K562 (cell line): ENCODE measurements around the gene P2RY4. TPM values are rescaled to one million over a fixed set of nuclear protein-coding genes. Genes with fewer than 3 reads are reported as not detected.

Experiments used
- ATAC-seq: fragments of 200-7000 bp; cut with Tn5 transposase; 3 replicates; pipeline ENCODE4 v1.9.1; 2020; ENCODE audit warnings: moderate library complexity
- BruUV-seq: library from RNA; stranded (reverse); fragments of 400-500 nt; replicated peaks from 2 replicates; lab custom pipeline; 2021; lab: Mats Ljungman, UMichigan
- CTCF ChIA-PET: fragments of 300-600 bp; formaldehyde crosslinking; extraction: SDS; loops from one replicate; lab custom pipeline; 2021; ENCODE audit warnings: low intra/inter-chr PET ratio; lab: Yijun Ruan, JAX
- POLR2A ChIA-PET: fragments of 300-600, 350-650 bp; sonication (Branson Sonifier 250); formaldehyde crosslinking; extraction: SDS; loops from one replicate; lab custom pipeline; 2021; ENCODE audit warnings: antibody characterized with exemption, inconsistent platforms; lab: Yijun Ruan, JAX
- DNase-seq, 4 experiments: peaks; one replicate each; pipeline versions ENCODE4 v3.0.0 to v3.0.0-alpha.2; 2011 to 2018; ENCODE audit warnings: low spot score in 3 of 4, mixed read lengths in 3 of 4; ENCODE audit errors: extremely low read depth in 1 of 4
- FAIRE-seq: peaks from 2 replicates; lab custom pipeline; 2011; peaks lifted over from hg19 to GRCh38; lab: Jason Lieb, UNC
- H2AFZ ChIP-seq: 2 replicates; pipeline ENCODE4 v1.6.0; 2011; ENCODE audit warnings: low read depth, low read length, control low read depth, inconsistent platforms
- H3K27ac ChIP-seq: fragments of 200-600 bp; 3 replicates; pipeline ENCODE4 v1.8.0; 2011; ENCODE audit warnings: low read depth, mild to moderate bottlenecking, control low read depth, inconsistent platforms, low read length, moderate library complexity, mixed read lengths; ENCODE audit errors: extremely low read depth
- H3K27me3 ChIP-seq, 2 experiments: fragments of 300-600 bp in 1 of 2; 2 replicates in 1 of 2; 3 replicates in 1 of 2; pipeline versions ENCODE4 v1.6.0 to v1.8.0; 2011; ENCODE audit warnings: inconsistent platforms in 2 of 2, low read length in 2 of 2, mild to moderate bottlenecking in 1 of 2, mixed read lengths in 1 of 2, moderate library complexity in 1 of 2; ENCODE audit not compliant: control insufficient read depth in 2 of 2, insufficient read depth in 2 of 2
- H3K36me3 ChIP-seq: fragments of 300-600 bp; 3 replicates; pipeline ENCODE4 v1.8.0; 2011; ENCODE audit warnings: mild to moderate bottlenecking, low read length, inconsistent platforms; ENCODE audit not compliant: control insufficient read depth, insufficient read depth
- H3K4me1 ChIP-seq, 2 experiments: fragments of 200-600 bp in 1 of 2; replicated peaks in 1 of 2; 2 replicates in 1 of 2; 3 replicates in 1 of 2; pipeline versions ENCODE4 v1.5.1 to v1.8.0; 2011; ENCODE audit warnings: inconsistent platforms in 2 of 2, low read length in 2 of 2, mild to moderate bottlenecking in 1 of 2, mixed read lengths in 1 of 2, moderate library complexity in 1 of 2; ENCODE audit not compliant: control insufficient read depth in 2 of 2, insufficient read depth in 2 of 2
- H3K4me2 ChIP-seq: 2 replicates; pipeline ENCODE4 v1.6.1; 2011; ENCODE audit warnings: low read length, control low read depth, inconsistent platforms, mixed read lengths; ENCODE audit not compliant: insufficient read depth
- H3K4me3 ChIP-seq: fragments of 200-600 bp; sonication (generic), shearing (Covaris generic); 2 replicates; pipeline ENCODE4 v1.5.1; 2016; ENCODE audit warnings: control low read depth, inconsistent platforms
- H3K79me2 ChIP-seq: fragments of 200-600 bp; 3 replicates; pipeline ENCODE4 v1.8.0; 2011; ENCODE audit warnings: low read length, inconsistent platforms; ENCODE audit not compliant: control insufficient read depth, insufficient read depth
- H3K9ac ChIP-seq, 2 experiments: 2 replicates each; pipeline versions ENCODE4 v1.6.0 to v1.6.1; 2011; ENCODE audit warnings: low read depth in 2 of 2, low read length in 2 of 2, control low read depth in 1 of 2, inconsistent platforms in 1 of 2, mild to moderate bottlenecking in 1 of 2, mixed read lengths in 1 of 2; ENCODE audit not compliant: insufficient read depth in 1 of 2
- H3K9me1 ChIP-seq: one replicate; pipeline ENCODE4 v1.6.0; 2011; ENCODE audit warnings: inconsistent platforms, mild to moderate bottlenecking, low read length, moderate library complexity; ENCODE audit not compliant: control insufficient read depth, insufficient read depth
- H3K9me3 ChIP-seq: replicated peaks from 2 replicates; pipeline ENCODE4 v1.5.1; 2011; ENCODE audit warnings: low read depth, low read length, inconsistent platforms; ENCODE audit not compliant: control insufficient read depth, insufficient read depth
- H4K20me1 ChIP-seq: replicated peaks from 2 replicates; pipeline ENCODE4 v1.6.1; 2011; ENCODE audit warnings: low read length, inconsistent platforms, mixed read lengths; ENCODE audit not compliant: control insufficient read depth, insufficient read depth
- KAT7 ChIP-seq: sonication (generic); formaldehyde crosslinking; IDR thresholded peaks from 2 replicates; pipeline ENCODE4 v1.8.0; 2022; ENCODE audit warnings: missing genetic modification reagents, mild to moderate bottlenecking, borderline replicate concordance
- MYC ChIP-seq, 2 experiments: fragments of 250-450 bp in 1 of 2; sonication (Bioruptor Pico) in 1 of 2; IDR thresholded peaks; 2 replicates each; pipeline versions ENCODE4 v1.5.1 to v1.6.1; 2012 to 2021; ENCODE audit warnings: low read depth in 2 of 2, borderline replicate concordance in 1 of 2, improper control_type of control experiment in 1 of 2, low read length in 1 of 2, mild to moderate bottlenecking in 1 of 2, moderate library complexity in 1 of 2
- NCOA6 ChIP-seq: fragments of 450-650 bp; IDR thresholded peaks from 2 replicates; pipeline ENCODE4 v1.6.1; 2017; ENCODE audit warnings: mild to moderate bottlenecking
- OTX1 ChIP-seq: fragments of 450-650 bp; formaldehyde crosslinking; IDR thresholded peaks from 2 replicates; pipeline ENCODE4 v1.4.0; 2022; ENCODE audit warnings: mild to moderate bottlenecking
- SETDB1 ChIP-seq: IDR thresholded peaks from one replicate; pipeline ENCODE4 v1.6.1; 2012; ENCODE audit warnings: low read length, control low read depth, inconsistent platforms
- SNIP1 ChIP-seq: fragments of 450-650 bp; IDR thresholded peaks from 2 replicates; pipeline ENCODE4 v1.7.1; 2017; ENCODE audit warnings: low read depth, mild to moderate bottlenecking
- TFAM ChIP-seq: fragments of 250-450 bp; sonication (Bioruptor Pico); conservative IDR thresholded peaks from 2 replicates; pipeline ENCODE4 v1.5.0; 2021; ENCODE audit warnings: mild to moderate bottlenecking, moderate library complexity
- ZFP1 ChIP-seq: fragments of 450-650 bp; formaldehyde crosslinking; IDR thresholded peaks from 2 replicates; pipeline ENCODE4 v1.4.0; 2020; ENCODE audit warnings: mild to moderate bottlenecking, mixed read lengths
- ZNF668 ChIP-seq: fragments of 250-450 bp; sonication (Bioruptor Pico); IDR thresholded peaks from 2 replicates; pipeline ENCODE4 v1.8.0; 2022; ENCODE audit warnings: mild to moderate bottlenecking, inconsistent platforms
- WGBS: fragments of 100-300 bp; shearing (Covaris generic); methylation state at CpG from one replicate; pipeline ENCODE4 v1.1.6; 2016; ENCODE audit warnings: low coverage, mixed read lengths; ENCODE audit not compliant: insufficient coverage; ENCODE audit errors: missing lambda C conversion rate; 5-methylcytosine and 5-hydroxymethylcytosine counted together
- in situ Hi-C: fragments of 300-500 bp; cut with MboI; formaldehyde crosslinking; loops from 4 replicates; pipeline ENCODE4 v1.15.0; 2018; ENCODE audit warnings: inconsistent platforms, mixed read lengths
- intact Hi-C: fragments of 100-400 bp; cut with micrococcal nuclease; formaldehyde crosslinking; loops from 2 replicates; pipeline ENCODE4 v1.14.2; 2022
- polyA plus RNA-seq, 8 experiments: library from polyadenylated mRNA; depleted of rRNA in 4 of 8; stranded (reverse) in 5 of 8; unstranded in 3 of 8; fragments of >200 nt; fragmentation: Nextera tagmentation in 2 of 8; fragmentation: Illumina TruSeq in 1 of 8; extraction: Ambion mirVana in 2 of 8; extraction: Trizol in 1 of 8; gene quantifications; 2 replicates each; pipeline versions ENCODE4 v1.2.1 to v1.2.3, GENCODE V29; 2011 to 2014; ENCODE audit warnings: inconsistent platforms in 1 of 8, missing spikeins in 1 of 8
- total RNA-seq, 7 experiments: library from RNA; depleted of rRNA in 6 of 7; stranded (reverse); fragments of >200 nt in 6 of 7; fragmentation: Illumina TruSeq in 2 of 7; extraction: Trizol in 2 of 7; gene quantifications; 2 replicates each; pipeline versions ENCODE4 v1.2.1 to v1.2.3, GENCODE V29; 2011 to 2021; ENCODE audit warnings: low replicate concordance in 1 of 7
- TF ChIP-seq, protein P1 (sequence below), 2 experiments: IDR thresholded peaks; 2 replicates each; pipeline ENCODE4 v1.6.1; 2012; ENCODE audit warnings: improper control_type of control experiment in 2 of 2, low read depth in 2 of 2, low read length in 2 of 2, borderline replicate concordance in 1 of 2

P2RY4 gene
- total and polyA plus RNA-seq, 9 of the 15 experiments (the other 6 are each of a cell fraction or from before 2014, with no cell fraction given) = not detected

GRCh38 chrX:70226687-70227086, 33.3 kb downstream of the P2RY4 start:
- intact Hi-C loops = no loop called here
- DNase-seq (no peak), FAIRE-seq (no peak), ATAC-seq (no peak)
- TF ChIP-seq SETDB1 (no peak), MYC (IDR thresholded peaks at IDR 0.05; ENCODE audit: low read depth, low read length) (no peak), MYC (CRISPR knock-in tag; IDR thresholded peaks at IDR 0.05; ENCODE audit: borderline replicate concordance, low read depth) (no peak), NCOA6 (no peak), OTX1 (CRISPR knock-in tag) (no peak), ZFP1 (CRISPR knock-in tag) (no peak), SNIP1 (no peak), KAT7 (CRISPR knock-in tag) (no peak), TFAM (CRISPR knock-in tag) (no peak), ZNF668 (CRISPR knock-in tag) (no peak)
- TF ChIP-seq, protein P1, sequence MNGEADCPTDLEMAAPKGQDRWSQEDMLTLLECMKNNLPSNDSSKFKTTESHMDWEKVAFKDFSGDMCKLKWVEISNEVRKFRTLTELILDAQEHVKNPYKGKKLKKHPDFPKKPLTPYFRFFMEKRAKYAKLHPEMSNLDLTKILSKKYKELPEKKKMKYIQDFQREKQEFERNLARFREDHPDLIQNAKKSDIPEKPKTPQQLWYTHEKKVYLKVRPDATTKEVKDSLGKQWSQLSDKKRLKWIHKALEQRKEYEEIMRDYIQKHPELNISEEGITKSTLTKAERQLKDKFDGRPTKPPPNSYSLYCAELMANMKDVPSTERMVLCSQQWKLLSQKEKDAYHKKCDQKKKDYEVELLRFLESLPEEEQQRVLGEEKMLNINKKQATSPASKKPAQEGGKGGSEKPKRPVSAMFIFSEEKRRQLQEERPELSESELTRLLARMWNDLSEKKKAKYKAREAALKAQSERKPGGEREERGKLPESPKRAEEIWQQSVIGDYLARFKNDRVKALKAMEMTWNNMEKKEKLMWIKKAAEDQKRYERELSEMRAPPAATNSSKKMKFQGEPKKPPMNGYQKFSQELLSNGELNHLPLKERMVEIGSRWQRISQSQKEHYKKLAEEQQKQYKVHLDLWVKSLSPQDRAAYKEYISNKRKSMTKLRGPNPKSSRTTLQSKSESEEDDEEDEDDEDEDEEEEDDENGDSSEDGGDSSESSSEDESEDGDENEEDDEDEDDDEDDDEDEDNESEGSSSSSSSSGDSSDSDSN (IDR thresholded peaks at IDR 0.05; ENCODE audit: borderline replicate concordance in 1 of 2, low read depth in 2 of 2, low read length in 2 of 2) = no peak
- H3K9me1 ChIP-seq = no peaks in the 10 kb centered on the region
- WGBS = 5% methylated on average over 2 of the region's 2 CpGs
- H3K4me1 ChIP-seq = peaks cover 0 to 3% of the 10 kb centered on the region in 2 experiments; a peak in 1 of 5 replicates
- H3K36me3 ChIP-seq = no peaks in the 10 kb centered on the region
- H3K4me3 ChIP-seq = no peak overlapping the region
- no peaks in the 10 kb centered on the region for H3K27me3 ChIP-seq
- H4K20me1 ChIP-seq = no peaks in the 10 kb centered on the region
- H3K27ac ChIP-seq = no peak overlapping the region
- no peaks in the 10 kb centered on the region for H3K79me2 ChIP-seq
- H3K9me3 ChIP-seq = no peaks in the 10 kb centered on the region
- H3K9ac ChIP-seq = no peak overlapping the region
- no peak overlapping the region for H3K4me2 ChIP-seq
- in situ Hi-C loops = no loop called here
- POLR2A ChIA-PET = no interaction called here
- BruUV-seq = no TSS peak
- CTCF ChIA-PET = no interaction called here
- no peak overlapping the region for H2AFZ ChIP-seq
